HL-60 (cell line): ENCODE data around the gene NFYC.

Experiments used
- DNase-seq, 2 experiments: peaks; one replicate each; pipeline ENCODE4 v3.0.0-alpha.2; 2010 to 2020; ENCODE audit warnings: low read depth in 1 of 2, low spot score in 1 of 2
- H3K27ac ChIP-seq: fragments of 250-450 bp; sonication (Bioruptor Pico); replicated peaks from 2 replicates; pipeline ENCODE4 v1.5.1; 2020; ENCODE audit warnings: mild to moderate bottlenecking, moderate library complexity
- H3K27me3 ChIP-seq: fragments of 250-450 bp; sonication (Bioruptor Pico); 2 replicates; pipeline ENCODE4 v1.5.1; 2021; ENCODE audit warnings: mild to moderate bottlenecking, moderate library complexity; ENCODE audit not compliant: insufficient read depth, poor library complexity, severe bottlenecking
- H3K4me3 ChIP-seq: replicated peaks from 2 replicates; pipeline ENCODE4 v1.5.1; 2011; ENCODE audit warnings: mild to moderate bottlenecking, control low read depth, low read length; ENCODE audit not compliant: insufficient read depth
- GABPA ChIP-seq: IDR thresholded peaks from 2 replicates; pipeline ENCODE4 v1.6.1; 2012; ENCODE audit warnings: low read depth
- POLR2AphosphoS5 ChIP-seq: IDR thresholded peaks from 2 replicates; pipeline ENCODE4 v1.6.1; 2012; ENCODE audit warnings: low read depth
- SPI1 ChIP-seq: IDR thresholded peaks from 2 replicates; pipeline ENCODE4 v1.6.1; 2012; ENCODE audit warnings: low read depth, mild to moderate bottlenecking, borderline replicate concordance
- TF ChIP-seq, protein P1 (sequence below): IDR thresholded peaks from one replicate; pipeline ENCODE4 v1.5.1; 2011; ENCODE audit warnings: low read length, control low read depth, inconsistent platforms; ENCODE audit not compliant: insufficient read depth
- TF ChIP-seq, protein P2 (sequence below): IDR thresholded peaks from 2 replicates; pipeline ENCODE4 v1.6.1; 2012; ENCODE audit warnings: low read depth; ENCODE audit not compliant: insufficient replicate concordance

The NFYC gene

DNA sequence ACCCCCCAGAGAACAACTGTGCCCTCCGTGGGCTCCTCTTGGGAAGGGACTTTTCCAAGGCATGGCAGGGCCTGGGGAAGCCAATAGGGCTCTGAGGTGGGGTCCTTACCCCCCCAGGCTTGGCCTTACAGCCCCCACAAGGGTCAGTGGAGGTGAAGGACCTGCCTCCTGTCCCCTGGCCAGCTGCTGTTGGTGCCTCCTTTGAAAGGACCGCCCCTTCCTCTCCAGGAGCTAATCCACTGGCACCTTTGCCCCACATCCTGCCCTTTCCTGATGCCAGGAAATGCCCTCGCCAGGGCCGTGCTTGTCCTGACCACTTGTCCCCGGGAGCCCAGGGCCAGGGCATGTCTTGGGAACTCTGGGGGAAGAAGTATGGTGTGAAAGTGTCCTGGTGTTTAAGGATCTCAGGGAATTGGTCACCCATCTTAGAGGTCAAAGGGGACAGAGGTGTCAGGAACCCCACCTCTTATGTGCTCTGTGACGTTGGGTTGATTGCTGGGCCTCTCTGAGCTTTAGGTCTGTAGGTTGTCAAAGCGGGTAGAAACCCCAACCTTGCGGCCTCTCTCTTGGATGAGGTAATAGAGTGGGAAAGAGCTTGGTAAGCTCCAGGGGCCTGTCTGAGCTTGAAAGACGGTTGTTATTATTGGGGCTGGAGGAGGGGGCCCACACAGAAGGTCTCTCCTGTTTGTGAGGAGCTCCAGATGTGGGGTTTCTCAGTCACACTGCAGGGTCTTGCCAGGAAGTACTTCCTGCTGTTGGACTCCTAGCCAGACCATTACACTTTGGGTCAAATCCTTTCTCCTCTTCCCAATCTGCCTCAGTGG is 94.9 kb downstream of the NFYC start:
- Histone ChIP-seq H3K27me3 (peaks cover 6% of the 10 kb centered on the region), H3K4me3 (no peak overlapping the region), H3K27ac (no peak overlapping the region)
- TF ChIP-seq, protein P1, sequence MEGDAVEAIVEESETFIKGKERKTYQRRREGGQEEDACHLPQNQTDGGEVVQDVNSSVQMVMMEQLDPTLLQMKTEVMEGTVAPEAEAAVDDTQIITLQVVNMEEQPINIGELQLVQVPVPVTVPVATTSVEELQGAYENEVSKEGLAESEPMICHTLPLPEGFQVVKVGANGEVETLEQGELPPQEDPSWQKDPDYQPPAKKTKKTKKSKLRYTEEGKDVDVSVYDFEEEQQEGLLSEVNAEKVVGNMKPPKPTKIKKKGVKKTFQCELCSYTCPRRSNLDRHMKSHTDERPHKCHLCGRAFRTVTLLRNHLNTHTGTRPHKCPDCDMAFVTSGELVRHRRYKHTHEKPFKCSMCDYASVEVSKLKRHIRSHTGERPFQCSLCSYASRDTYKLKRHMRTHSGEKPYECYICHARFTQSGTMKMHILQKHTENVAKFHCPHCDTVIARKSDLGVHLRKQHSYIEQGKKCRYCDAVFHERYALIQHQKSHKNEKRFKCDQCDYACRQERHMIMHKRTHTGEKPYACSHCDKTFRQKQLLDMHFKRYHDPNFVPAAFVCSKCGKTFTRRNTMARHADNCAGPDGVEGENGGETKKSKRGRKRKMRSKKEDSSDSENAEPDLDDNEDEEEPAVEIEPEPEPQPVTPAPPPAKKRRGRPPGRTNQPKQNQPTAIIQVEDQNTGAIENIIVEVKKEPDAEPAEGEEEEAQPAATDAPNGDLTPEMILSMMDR, result no peak
- no peak for TF ChIP-seq POLR2AphosphoS5
- TF ChIP-seq SPI1, result no peak
- no peak for TF ChIP-seq GABPA
- TF ChIP-seq, protein P2, sequence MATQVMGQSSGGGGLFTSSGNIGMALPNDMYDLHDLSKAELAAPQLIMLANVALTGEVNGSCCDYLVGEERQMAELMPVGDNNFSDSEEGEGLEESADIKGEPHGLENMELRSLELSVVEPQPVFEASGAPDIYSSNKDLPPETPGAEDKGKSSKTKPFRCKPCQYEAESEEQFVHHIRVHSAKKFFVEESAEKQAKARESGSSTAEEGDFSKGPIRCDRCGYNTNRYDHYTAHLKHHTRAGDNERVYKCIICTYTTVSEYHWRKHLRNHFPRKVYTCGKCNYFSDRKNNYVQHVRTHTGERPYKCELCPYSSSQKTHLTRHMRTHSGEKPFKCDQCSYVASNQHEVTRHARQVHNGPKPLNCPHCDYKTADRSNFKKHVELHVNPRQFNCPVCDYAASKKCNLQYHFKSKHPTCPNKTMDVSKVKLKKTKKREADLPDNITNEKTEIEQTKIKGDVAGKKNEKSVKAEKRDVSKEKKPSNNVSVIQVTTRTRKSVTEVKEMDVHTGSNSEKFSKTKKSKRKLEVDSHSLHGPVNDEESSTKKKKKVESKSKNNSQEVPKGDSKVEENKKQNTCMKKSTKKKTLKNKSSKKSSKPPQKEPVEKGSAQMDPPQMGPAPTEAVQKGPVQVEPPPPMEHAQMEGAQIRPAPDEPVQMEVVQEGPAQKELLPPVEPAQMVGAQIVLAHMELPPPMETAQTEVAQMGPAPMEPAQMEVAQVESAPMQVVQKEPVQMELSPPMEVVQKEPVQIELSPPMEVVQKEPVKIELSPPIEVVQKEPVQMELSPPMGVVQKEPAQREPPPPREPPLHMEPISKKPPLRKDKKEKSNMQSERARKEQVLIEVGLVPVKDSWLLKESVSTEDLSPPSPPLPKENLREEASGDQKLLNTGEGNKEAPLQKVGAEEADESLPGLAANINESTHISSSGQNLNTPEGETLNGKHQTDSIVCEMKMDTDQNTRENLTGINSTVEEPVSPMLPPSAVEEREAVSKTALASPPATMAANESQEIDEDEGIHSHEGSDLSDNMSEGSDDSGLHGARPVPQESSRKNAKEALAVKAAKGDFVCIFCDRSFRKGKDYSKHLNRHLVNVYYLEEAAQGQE, result no peak
- no peak for DNase-seq

DNA sequence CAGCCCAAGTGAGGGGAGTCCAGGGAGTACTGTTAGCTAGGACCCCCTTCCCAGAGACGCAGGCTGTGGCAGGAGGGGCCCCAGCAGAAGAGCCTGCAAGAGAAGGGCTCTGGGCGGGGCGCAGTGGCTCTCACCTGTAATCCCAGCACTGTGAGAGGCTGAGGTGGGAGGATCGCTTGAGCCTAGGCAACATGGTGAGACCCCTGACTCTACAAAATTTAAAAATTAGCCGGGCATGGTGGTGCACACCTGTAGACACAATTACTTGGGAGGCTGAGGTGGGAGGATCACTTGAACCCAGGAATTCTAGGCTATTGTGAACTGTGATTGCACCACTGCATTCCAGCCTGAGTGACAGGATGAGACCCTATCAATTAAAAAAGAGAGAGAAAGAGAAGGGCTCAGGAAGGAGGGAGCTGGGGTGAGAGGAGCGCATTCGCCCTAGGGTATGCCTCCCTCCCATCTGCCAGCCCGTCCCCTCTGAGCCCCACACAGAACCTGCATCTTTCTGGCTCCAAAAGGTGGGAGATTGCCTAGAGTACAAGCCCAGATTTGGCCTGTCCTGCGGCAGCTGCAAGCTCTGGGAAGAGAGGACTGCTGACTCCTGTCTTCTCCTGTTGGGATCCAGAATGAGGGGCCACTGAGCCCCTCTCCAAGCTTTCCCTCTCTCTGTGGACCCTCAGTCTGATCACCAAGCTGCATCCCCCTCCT is 95.6 kb downstream of the NFYC start:
- H3K4me3 ChIP-seq, result no peak overlapping the region
- no peak for TF ChIP-seq SPI1
- TF ChIP-seq, protein P2, result no peak
- no peak for TF ChIP-seq GABPA
- TF ChIP-seq, protein P1, result no peak
- no peak for TF ChIP-seq POLR2AphosphoS5
- H3K27me3 ChIP-seq, result peaks cover 4% of the 10 kb centered on the region
- no peak for DNase-seq
- no peak overlapping the region for H3K27ac ChIP-seq

DNA sequence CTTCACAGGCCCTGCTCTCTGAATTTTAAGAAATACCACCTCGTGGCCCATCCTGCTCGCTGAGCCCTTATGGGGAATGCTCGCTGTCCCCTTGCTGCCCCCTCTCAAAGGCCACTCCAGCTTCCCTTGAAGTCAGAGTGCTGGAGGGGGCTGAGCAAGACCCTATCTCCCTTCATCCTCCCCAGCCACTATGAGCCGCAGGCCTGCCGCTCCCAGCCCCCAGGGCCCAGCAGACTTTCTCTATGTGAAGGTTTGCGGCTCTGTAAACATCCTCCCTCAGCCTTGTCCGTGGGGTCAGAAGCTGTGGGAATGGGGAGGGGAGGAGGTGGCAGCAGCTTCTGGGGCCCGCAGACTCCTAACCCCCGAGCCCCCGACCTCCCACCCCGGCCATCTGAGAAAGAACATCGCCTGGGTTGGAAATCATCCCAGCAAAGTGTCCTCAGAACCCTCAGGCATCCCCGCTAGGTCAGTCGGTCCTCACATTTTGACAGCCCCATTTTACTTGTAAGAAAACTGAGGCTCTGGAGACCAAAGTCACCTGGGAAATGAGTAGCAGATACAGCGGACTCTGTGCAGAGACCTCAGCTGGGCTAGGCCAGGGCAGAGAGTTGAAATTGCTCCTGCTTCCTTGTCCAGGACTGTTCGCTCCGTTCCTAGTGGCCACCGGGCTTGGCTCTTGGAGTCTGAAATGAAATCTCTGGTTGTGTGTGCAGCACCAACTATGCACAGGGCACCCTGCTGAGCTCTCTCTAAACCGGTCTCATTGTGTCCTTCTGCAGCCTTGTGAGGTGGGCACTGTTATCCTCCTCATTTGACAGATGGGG is 96.4 kb downstream of the NFYC start:
- no peak overlapping the region for H3K4me3 ChIP-seq
- no peak overlapping the region for H3K27ac ChIP-seq
- peaks cover 2% of the 10 kb centered on the region for H3K27me3 ChIP-seq
- DNase-seq, result no peak
- no peak for TF ChIP-seq SPI1
- TF ChIP-seq, protein P1, result no peak
- TF ChIP-seq, protein P2, result no peak
